ENCODE data around the gene PSME2.

The PSME2 gene

GRCh38 chr14:24102357-24103048 lies 43.9 kb downstream of the PSME2 start:
- Histone ChIP-seq H3K9ac (no peak overlapping the region), H3K36me3 (peaks cover 74 to 80% (median 78%) of the 10 kb centered on the region in 11 experiments), H3K27ac (no peak overlapping the region), H4K20me1 (peaks cover 0 to 58% (median 5%) of the 10 kb centered on the region in 11 experiments; a peak in 8 of 22 replicates), H3K9me3 (replicated peaks in 1 of 11) (peaks cover 0 to 28% (median 22%) of the 10 kb centered on the region in 11 experiments; a peak in 17 of 22 replicates), H3K4me1 (peaks cover 0 to 37% (median 6%) of the 10 kb centered on the region in 10 experiments; a peak in 10 of 20 replicates), H3K4me3 (no peak overlapping the region), H3K27me3 (no peaks in the 10 kb centered on the region), H3K4me2 (no peak overlapping the region)
- no peak for TF ChIP-seq Cebpa-rat (IDR thresholded peaks at IDR 0.05)

- Histone ChIP-seq H3K27ac (no peak overlapping the region), H3K4me3 (no peak overlapping the region), H3K4me2 (no peak overlapping the region), H3K9ac (peak overlapping the region in 1 of 11 experiments; percentile 7; a peak in 1 of 22 replicates), H3K27me3 (no peaks in the 10 kb centered on the region), H3K4me1 (peaks cover 7 to 37% (median 15%) of the 10 kb centered on the region in 10 experiments), H3K36me3 (peaks cover 85 to 95% (median 90%) of the 10 kb centered on the region in 11 experiments), H4K20me1 (peaks cover 0 to 73% (median 5%) of the 10 kb centered on the region in 11 experiments; a peak in 9 of 22 replicates), H3K9me3 (replicated peaks in 1 of 11) (peaks cover 0 to 28% (median 22%) of the 10 kb centered on the region in 11 experiments; a peak in 17 of 22 replicates)
- no peak for TF ChIP-seq Cebpa-rat (IDR thresholded peaks at IDR 0.05)
Observed at GRCh38 chr14:24100982-24101494, 45.4 kb downstream of the PSME2 start.

GRCh38 chr14:24100197-24100981 lies 46.0 kb downstream of the PSME2 start:
- Histone ChIP-seq H3K4me2 (peak overlapping the region in 1 of 11 experiments; percentile 20; a peak in 1 of 22 replicates), H4K20me1 (peaks cover 0 to 78% (median 5%) of the 10 kb centered on the region in 11 experiments; a peak in 9 of 22 replicates), H3K9me3 (replicated peaks in 1 of 11) (peaks cover 0 to 28% (median 22%) of the 10 kb centered on the region in 11 experiments; a peak in 17 of 22 replicates), H3K9ac (peak overlapping the region in 2 of 11 experiments; percentile 3 to 7; a peak in 1 of 22 replicates), H3K27ac (0 out of 22 replicates have a peak overlapping the region, but pooled peaks of 1 of the 11 experiments have one; percentile 2), H3K4me1 (peaks cover 13 to 37% (median 21%) of the 10 kb centered on the region in 10 experiments), H3K36me3 (peaks cover 85 to 97% (median 90%) of the 10 kb centered on the region in 11 experiments), H3K27me3 (no peaks in the 10 kb centered on the region), H3K4me3 (no peak overlapping the region)
- TF ChIP-seq Cebpa-rat (IDR thresholded peaks at IDR 0.05) = no peak

- no peak for TF ChIP-seq Cebpa-rat (IDR thresholded peaks at IDR 0.05)
- peaks cover 74 to 85% (median 80%) of the 10 kb centered on the region in 11 experiments for H3K36me3 ChIP-seq
Observed at GRCh38 chr14:24098927-24099813, 47.2 kb downstream of the PSME2 start.

GRCh38 chr14:24098229-24098926 lies 48.0 kb downstream of the PSME2 start:
- Histone ChIP-seq H4K20me1 (peaks cover 0 to 73% (median 5%) of the 10 kb centered on the region in 11 experiments; a peak in 9 of 22 replicates), H3K9ac (peak overlapping the region in 2 of 11 experiments; percentile 14 to 16; a peak in 4 of 22 replicates), H3K36me3 (peaks cover 66 to 78% (median 72%) of the 10 kb centered on the region in 11 experiments), H3K4me3 (no peak overlapping the region), H3K9me3 (replicated peaks in 1 of 11) (peaks cover 0 to 14% (median 6%) of the 10 kb centered on the region in 11 experiments; a peak in 16 of 22 replicates), H3K4me2 (no peak overlapping the region), H3K27me3 (no peaks in the 10 kb centered on the region), H3K4me1 (peaks cover 21 to 42% (median 29%) of the 10 kb centered on the region in 10 experiments), H3K27ac (no peak overlapping the region)
- TF ChIP-seq Cebpa-rat (IDR thresholded peaks at IDR 0.05) = no peak

More at GRCh38 chr14:24098927-24099813, 47.2 kb downstream of the PSME2 start:
- Histone ChIP-seq H3K27me3 (no peaks in the 10 kb centered on the region), H3K4me3 (no peak overlapping the region), H3K4me2 (no peak overlapping the region), H3K27ac (no peak overlapping the region), H3K4me1 (peaks cover 16 to 38% (median 24%) of the 10 kb centered on the region in 10 experiments), H3K9ac (peak overlapping the region in 1 of 11 experiments; percentile 8; a peak in 3 of 22 replicates), H4K20me1 (peaks cover 0 to 78% (median 5%) of the 10 kb centered on the region in 11 experiments; a peak in 9 of 22 replicates), H3K9me3 (replicated peaks in 1 of 11) (peaks cover 0 to 22% (median 14%) of the 10 kb centered on the region in 11 experiments; a peak in 17 of 22 replicates)

- no peaks in the 10 kb centered on the region for H3K27me3 ChIP-seq
- H3K36me3 ChIP-seq = peaks cover 49 to 60% (median 55%) of the 10 kb centered on the region in 11 experiments
- H3K4me3 ChIP-seq = no peak overlapping the region
- peak overlapping the region; percentile 79 to 94 (median 91) for H3K4me2 ChIP-seq
- peaks cover 0 to 61% (median 5%) of the 10 kb centered on the region in 11 experiments; a peak in 9 of 22 replicates for H4K20me1 ChIP-seq
- no peak for TF ChIP-seq Cebpa-rat (IDR thresholded peaks at IDR 0.05)
- peak overlapping the region in 1 of 11 experiments; percentile 8; a peak in 1 of 22 replicates for H3K9ac ChIP-seq
- H3K27ac ChIP-seq = 0 out of 22 replicates have a peak overlapping the region, but pooled peaks of 1 of the 11 experiments have one; percentile 99
- H3K4me1 ChIP-seq = peaks cover 32 to 59% (median 45%) of the 10 kb centered on the region in 10 experiments
- H3K9me3 ChIP-seq (replicated peaks in 1 of 11) = no peaks in the 10 kb centered on the region
Observed at GRCh38 chr14:24096545-24097181, 49.7 kb downstream of the PSME2 start.

All from BLaER1 treated with 17β-estradiol and CSF1 and Interleukin-3, amounts not matched to agents 10 nM and 100 nM (cell line).